ENCODE measurements around the gene TTN.

Gene TTN

GRCh38 chr2:178650554-178650953 is 156.7 kb downstream of the TTN start:
- no peak for DNase-seq (ENCODE audit: extremely low spot score)
- ChIA-PET POLR2A (no interaction called here), CTCF (no interaction called here)
- TF ChIP-seq ELF4 (IDR thresholded peaks at IDR 0.05) (no peak), TARDBP (IDR thresholded peaks at IDR 0.05) (no peak), ZNF384 (IDR thresholded peaks at IDR 0.05) (no peak), SUZ12 (IDR thresholded peaks at IDR 0.05) (no peak), FOXK2 (IDR thresholded peaks at IDR 0.05) (no peak), BHLHE40 (IDR thresholded peaks at IDR 0.05; ENCODE audit: borderline replicate concordance) (no peak)

GRCh38 chr2:178644919-178645318 is 162.3 kb downstream of the TTN start:
- no peak for DNase-seq (ENCODE audit: extremely low spot score)
- POLR2A ChIA-PET: no interaction called here
- CTCF ChIA-PET: no interaction called here
- no peak for TF ChIP-seq LEF1 (IDR thresholded peaks at IDR 0.05; ENCODE audit: borderline replicate concordance)
- no peak for TF ChIP-seq TARDBP (IDR thresholded peaks at IDR 0.05)
- TF ChIP-seq FOXK2 (IDR thresholded peaks at IDR 0.05): no peak
- no peak for TF ChIP-seq HDGF (IDR thresholded peaks at IDR 0.05; ENCODE audit: borderline replicate concordance)
- TF ChIP-seq CTBP1 (IDR thresholded peaks at IDR 0.05; ENCODE audit: borderline replicate concordance): no peak
- no peak for TF ChIP-seq FOXA1 (IDR thresholded peaks at IDR 0.05)
- TF ChIP-seq ZNF384 (IDR thresholded peaks at IDR 0.05): no peak
- no peak for TF ChIP-seq SUZ12 (IDR thresholded peaks at IDR 0.05)
- TF ChIP-seq L3MBTL2 (conservative IDR thresholded peaks at IDR 0.05): no peak
- no peak for TF ChIP-seq ELF4 (IDR thresholded peaks at IDR 0.05)

DNA sequence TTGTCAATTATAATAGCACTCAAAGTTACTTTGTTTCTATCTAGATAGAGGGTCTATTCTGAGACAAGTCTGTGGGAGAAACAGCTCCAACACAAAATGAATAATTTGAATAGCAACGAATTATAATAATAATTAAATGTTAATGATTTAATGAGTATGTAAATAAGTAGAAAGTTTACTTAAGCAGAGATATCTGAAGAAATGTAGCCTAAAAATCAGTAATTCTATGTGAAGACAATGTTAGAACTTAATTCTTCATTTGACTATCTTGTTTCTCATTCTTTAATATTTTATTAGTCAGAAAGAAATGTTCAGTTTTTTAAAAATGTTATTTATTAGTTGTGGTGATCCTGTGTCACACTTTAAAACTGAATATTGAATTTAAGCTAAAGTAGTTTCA is 165.7 kb downstream of the TTN start:
- POLR2A ChIA-PET: no interaction called here
- TF ChIP-seq BHLHE40 (IDR thresholded peaks at IDR 0.05; ENCODE audit: borderline replicate concordance): no peak
- TF ChIP-seq SP1 (IDR thresholded peaks at IDR 0.05): no peak
- TF ChIP-seq LEF1 (IDR thresholded peaks at IDR 0.05; ENCODE audit: borderline replicate concordance): no peak
- no peak for TF ChIP-seq FOXK2 (IDR thresholded peaks at IDR 0.05)
- no peak for TF ChIP-seq SUZ12 (IDR thresholded peaks at IDR 0.05)
- TF ChIP-seq, protein P1, sequence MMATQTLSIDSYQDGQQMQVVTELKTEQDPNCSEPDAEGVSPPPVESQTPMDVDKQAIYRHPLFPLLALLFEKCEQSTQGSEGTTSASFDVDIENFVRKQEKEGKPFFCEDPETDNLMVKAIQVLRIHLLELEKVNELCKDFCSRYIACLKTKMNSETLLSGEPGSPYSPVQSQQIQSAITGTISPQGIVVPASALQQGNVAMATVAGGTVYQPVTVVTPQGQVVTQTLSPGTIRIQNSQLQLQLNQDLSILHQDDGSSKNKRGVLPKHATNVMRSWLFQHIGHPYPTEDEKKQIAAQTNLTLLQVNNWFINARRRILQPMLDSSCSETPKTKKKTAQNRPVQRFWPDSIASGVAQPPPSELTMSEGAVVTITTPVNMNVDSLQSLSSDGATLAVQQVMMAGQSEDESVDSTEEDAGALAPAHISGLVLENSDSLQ (IDR thresholded peaks at IDR 0.05): no peak
- TF ChIP-seq ELF4 (IDR thresholded peaks at IDR 0.05): no peak
- no peak for TF ChIP-seq ARNT (IDR thresholded peaks at IDR 0.05)
- TF ChIP-seq ZNF384 (IDR thresholded peaks at IDR 0.05): no peak
- no peak for TF ChIP-seq FOXA1 (IDR thresholded peaks at IDR 0.05)
- TF ChIP-seq FOXM1 (IDR thresholded peaks at IDR 0.05; ENCODE audit: borderline replicate concordance): no peak
- TF ChIP-seq NFRKB (IDR thresholded peaks at IDR 0.05): no peak
- no peak for TF ChIP-seq L3MBTL2 (conservative IDR thresholded peaks at IDR 0.05)
- TF ChIP-seq HDGF (IDR thresholded peaks at IDR 0.05; ENCODE audit: borderline replicate concordance): no peak
- no peak for TF ChIP-seq CTBP1 (IDR thresholded peaks at IDR 0.05; ENCODE audit: borderline replicate concordance)
- TF ChIP-seq TARDBP (IDR thresholded peaks at IDR 0.05): no peak
- no peak for DNase-seq (ENCODE audit: extremely low spot score)
- CTCF ChIA-PET: no interaction called here

GRCh38 chr2:178635897-178636296 is 171.3 kb downstream of the TTN start:
- ChIA-PET CTCF (no interaction called here), POLR2A (no interaction called here)
- no peak for DNase-seq (ENCODE audit: extremely low spot score)
- TF ChIP-seq HDGF (IDR thresholded peaks at IDR 0.05; ENCODE audit: borderline replicate concordance) (no peak), NFRKB (IDR thresholded peaks at IDR 0.05) (no peak), FOXK2 (IDR thresholded peaks at IDR 0.05) (no peak), ELF4 (IDR thresholded peaks at IDR 0.05) (no peak), TARDBP (IDR thresholded peaks at IDR 0.05) (no peak), CTBP1 (IDR thresholded peaks at IDR 0.05; ENCODE audit: borderline replicate concordance) (no peak), L3MBTL2 (conservative IDR thresholded peaks at IDR 0.05) (no peak)

DNA sequence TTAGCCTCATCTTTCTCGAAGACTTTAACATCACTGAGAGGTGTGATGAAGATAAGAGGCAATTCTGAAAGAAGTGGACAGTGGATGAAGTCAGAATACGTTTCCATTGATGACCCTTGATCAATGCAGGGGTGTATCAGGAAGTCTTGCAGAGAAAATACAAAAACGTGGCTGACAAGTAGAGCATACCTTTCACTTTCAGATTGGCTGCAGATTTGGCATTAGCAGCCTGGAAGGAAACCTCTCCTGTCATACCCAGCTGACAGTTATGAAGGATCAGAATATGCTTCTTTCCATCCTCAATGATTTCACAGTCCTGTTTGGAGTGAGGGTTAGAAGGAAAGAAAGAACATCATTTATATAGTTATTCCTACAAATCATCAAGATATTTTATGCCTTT is 174.5 kb downstream of the TTN start:
- ChIA-PET CTCF (no interaction called here), POLR2A (no interaction called here)
- DNase-seq (ENCODE audit: extremely low spot score): no peak
- TF ChIP-seq FOXA1 (IDR thresholded peaks at IDR 0.05) (no peak), BHLHE40 (IDR thresholded peaks at IDR 0.05; ENCODE audit: borderline replicate concordance) (no peak), SP1 (IDR thresholded peaks at IDR 0.05) (no peak), CTBP1 (IDR thresholded peaks at IDR 0.05; ENCODE audit: borderline replicate concordance) (no peak), NFRKB (IDR thresholded peaks at IDR 0.05) (no peak), LEF1 (IDR thresholded peaks at IDR 0.05; ENCODE audit: borderline replicate concordance) (no peak), ELF4 (IDR thresholded peaks at IDR 0.05) (no peak), FOXK2 (IDR thresholded peaks at IDR 0.05) (no peak), ARNT (IDR thresholded peaks at IDR 0.05) (no peak), HDGF (IDR thresholded peaks at IDR 0.05; ENCODE audit: borderline replicate concordance) (no peak), L3MBTL2 (conservative IDR thresholded peaks at IDR 0.05) (no peak), SUZ12 (IDR thresholded peaks at IDR 0.05) (no peak), FOXM1 (IDR thresholded peaks at IDR 0.05; ENCODE audit: borderline replicate concordance) (no peak), TARDBP (IDR thresholded peaks at IDR 0.05) (no peak)
- TF ChIP-seq, protein P1 (IDR thresholded peaks at IDR 0.05): no peak

- DNase-seq (ENCODE audit: extremely low spot score): no peak
- no peak for TF ChIP-seq SP1 (IDR thresholded peaks at IDR 0.05)
- no peak for TF ChIP-seq FOXM1 (IDR thresholded peaks at IDR 0.05; ENCODE audit: borderline replicate concordance)
- TF ChIP-seq CTBP1 (IDR thresholded peaks at IDR 0.05; ENCODE audit: borderline replicate concordance): no peak
- TF ChIP-seq SUZ12 (IDR thresholded peaks at IDR 0.05): no peak
- no peak for TF ChIP-seq BHLHE40 (IDR thresholded peaks at IDR 0.05; ENCODE audit: borderline replicate concordance)
- TF ChIP-seq ARNT (IDR thresholded peaks at IDR 0.05): no peak
- no peak for TF ChIP-seq ELF4 (IDR thresholded peaks at IDR 0.05)
- no peak for TF ChIP-seq TARDBP (IDR thresholded peaks at IDR 0.05)
- TF ChIP-seq FOXK2 (IDR thresholded peaks at IDR 0.05): no peak
- no peak for TF ChIP-seq HDGF (IDR thresholded peaks at IDR 0.05; ENCODE audit: borderline replicate concordance)
- no peak for TF ChIP-seq ZNF384 (IDR thresholded peaks at IDR 0.05)
- ChIA-PET POLR2A (no interaction called here), CTCF (no interaction called here)
Measured at GRCh38 chr2:178630581-178630980, 176.6 kb downstream of the TTN start.

- TF ChIP-seq, protein P1 (IDR thresholded peaks at IDR 0.05): no peak
- TF ChIP-seq BHLHE40 (IDR thresholded peaks at IDR 0.05; ENCODE audit: borderline replicate concordance): no peak
- TF ChIP-seq CTBP1 (IDR thresholded peaks at IDR 0.05; ENCODE audit: borderline replicate concordance): no peak
- TF ChIP-seq HDGF (IDR thresholded peaks at IDR 0.05; ENCODE audit: borderline replicate concordance): no peak
- no peak for TF ChIP-seq ARNT (IDR thresholded peaks at IDR 0.05)
- no peak for TF ChIP-seq FOXK2 (IDR thresholded peaks at IDR 0.05)
- TF ChIP-seq L3MBTL2 (conservative IDR thresholded peaks at IDR 0.05): no peak
- no peak for TF ChIP-seq SP1 (IDR thresholded peaks at IDR 0.05)
- no peak for TF ChIP-seq NFRKB (IDR thresholded peaks at IDR 0.05)
- TF ChIP-seq LEF1 (IDR thresholded peaks at IDR 0.05; ENCODE audit: borderline replicate concordance): no peak
- no peak for TF ChIP-seq ELF4 (IDR thresholded peaks at IDR 0.05)
- CTCF ChIA-PET: no interaction called here
- no peak for DNase-seq (ENCODE audit: extremely low spot score)
- POLR2A ChIA-PET: no interaction called here
Measured at GRCh38 chr2:178629463-178629862, 177.8 kb downstream of the TTN start.
